CD4-positive, alpha-beta T cell treated with Interleukin-2 at 100 ng/mL for 4 hours (primary cell): Measurements from ENCODE around the gene TFF3.

Experiments used
- DNase-seq: peaks from one replicate; pipeline ENCODE4 v3.0.0-alpha.2; 2020; ENCODE audit warnings: low spot score

TFF3 gene

DNA sequence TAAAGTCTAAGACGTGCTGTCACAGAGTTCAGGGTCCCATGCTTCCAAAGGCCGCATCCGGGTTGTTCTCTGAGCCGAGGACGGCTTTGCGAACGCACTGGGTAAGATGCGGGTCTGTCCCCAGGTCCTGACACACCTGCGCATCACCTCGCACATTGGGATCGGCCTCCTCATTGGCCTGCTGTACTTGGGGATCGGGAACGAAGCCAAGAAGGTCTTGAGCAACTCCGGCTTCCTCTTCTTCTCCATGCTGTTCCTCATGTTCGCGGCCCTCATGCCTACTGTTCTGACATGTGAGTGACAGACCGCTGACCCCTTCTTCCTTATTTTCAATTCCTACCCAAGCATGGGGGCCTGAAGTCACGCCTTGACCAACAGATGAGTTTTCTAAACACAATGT lies 25.3 kb downstream of the TFF3 start:
- DNase-seq = no peak

DNA sequence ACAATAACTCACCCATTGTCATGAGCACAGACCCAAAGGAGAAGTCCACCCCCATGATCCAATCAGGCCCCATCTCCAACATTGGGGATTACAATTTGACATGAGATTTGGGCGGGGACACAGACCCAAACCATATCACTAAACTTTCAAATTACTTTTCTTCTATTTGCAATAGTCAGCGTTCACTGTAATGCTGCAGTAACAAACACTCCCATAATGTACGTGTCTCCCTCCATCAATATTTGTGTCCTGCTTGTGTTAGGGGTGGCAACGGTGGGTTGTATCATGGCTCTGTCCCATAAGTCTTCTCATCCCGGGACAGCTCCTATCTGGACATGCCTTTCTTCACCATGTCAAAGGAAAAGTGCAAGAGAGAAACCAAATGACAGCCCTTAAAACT lies 26.2 kb downstream of the TFF3 start:
- DNase-seq = no peak

DNA sequence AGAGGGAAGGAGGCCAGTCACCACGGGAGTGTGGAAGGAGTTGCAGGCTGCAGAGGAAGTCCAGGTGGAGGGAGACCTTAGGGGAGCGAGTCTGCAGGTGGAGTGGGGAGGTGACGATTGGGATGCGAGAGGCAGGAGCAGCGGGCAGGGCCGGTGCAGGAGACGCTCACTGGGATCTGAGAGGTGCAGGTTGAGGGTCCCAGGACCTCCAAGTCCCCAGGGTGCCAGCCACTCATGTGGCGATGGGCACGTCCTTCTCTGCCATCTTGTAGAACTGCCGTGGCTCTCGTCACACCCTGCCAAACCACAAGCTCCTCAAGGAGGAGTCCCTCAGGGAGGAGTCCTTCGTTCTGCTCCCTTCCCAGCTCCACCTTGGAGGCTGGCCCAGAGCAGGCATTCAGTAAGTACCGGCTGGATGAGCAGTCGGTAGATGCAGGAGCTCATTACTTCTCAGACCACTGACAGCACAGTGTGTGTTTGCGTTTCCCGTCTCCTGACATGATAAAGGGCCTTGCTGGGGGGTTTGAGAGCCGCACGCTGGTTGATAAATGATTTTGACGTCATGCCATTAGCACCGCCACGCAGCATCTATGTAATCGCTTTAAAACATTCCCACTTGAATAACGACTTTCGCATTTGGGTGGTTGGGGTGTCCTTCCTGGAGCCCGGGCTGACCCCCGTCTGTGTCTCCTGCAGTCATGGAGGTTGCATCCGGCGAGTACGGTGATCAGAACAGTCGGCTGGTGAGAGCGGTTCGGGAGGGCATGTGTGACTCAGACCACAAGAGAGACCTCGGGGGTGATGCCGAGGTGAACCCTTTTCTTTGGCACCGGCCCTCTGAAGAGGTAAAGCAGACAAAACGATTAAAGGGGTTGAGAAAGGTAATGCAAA lies 27.8 kb downstream of the TFF3 start:
- no peak for DNase-seq

DNA sequence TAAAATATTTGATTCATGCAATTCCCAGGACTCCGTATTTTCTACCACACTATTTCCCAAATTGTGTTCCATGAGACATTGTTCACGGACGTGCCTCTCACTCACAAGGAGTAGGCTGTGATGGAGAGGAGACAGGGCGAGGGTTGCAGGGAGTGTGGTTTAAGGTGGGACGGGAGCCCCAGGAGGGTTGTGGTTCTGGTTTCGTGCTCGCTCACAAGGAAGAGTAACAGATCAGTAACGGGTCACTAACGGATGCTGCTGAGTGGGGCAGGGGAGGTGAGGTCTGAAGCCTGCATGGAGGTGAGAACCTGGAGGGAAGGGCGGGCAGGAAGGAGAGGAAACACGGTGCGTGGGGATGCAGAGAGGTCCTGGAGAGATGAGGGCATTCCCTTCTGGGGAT lies 28.8 kb downstream of the TFF3 start:
- no peak for DNase-seq

DNA sequence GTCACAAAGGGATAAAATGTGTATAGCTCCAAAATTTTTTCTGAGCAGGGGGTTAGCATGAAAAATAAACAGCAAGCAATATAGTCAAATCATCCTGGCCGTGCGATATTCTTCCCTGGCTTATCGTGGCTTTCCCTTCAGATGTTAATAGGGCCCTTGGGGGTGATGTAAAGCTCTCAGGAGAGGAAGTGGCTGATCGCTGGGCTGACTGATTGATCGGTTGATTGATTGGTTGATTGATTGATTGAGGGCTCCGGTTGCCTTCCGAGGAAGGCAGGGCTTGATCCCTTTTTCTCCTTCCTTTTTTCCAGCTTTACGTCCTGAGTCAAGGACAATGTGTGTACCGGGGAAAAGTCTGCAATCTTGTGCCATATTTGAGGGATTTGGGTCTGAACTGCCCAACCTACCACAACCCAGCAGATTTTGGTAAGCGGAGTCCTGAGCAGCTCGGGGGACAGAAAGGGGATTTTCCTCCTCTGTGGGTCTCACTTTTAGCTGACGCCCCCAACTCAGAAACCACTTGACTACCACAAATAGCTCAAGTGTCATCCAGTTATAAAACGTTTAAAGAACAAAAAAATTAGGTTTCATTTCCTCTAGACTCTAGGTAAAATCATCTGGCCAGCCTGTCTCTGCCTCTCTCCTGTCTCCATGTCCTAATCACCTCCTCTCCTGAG lies 29.5 kb downstream of the TFF3 start:
- DNase-seq = no peak

DNA sequence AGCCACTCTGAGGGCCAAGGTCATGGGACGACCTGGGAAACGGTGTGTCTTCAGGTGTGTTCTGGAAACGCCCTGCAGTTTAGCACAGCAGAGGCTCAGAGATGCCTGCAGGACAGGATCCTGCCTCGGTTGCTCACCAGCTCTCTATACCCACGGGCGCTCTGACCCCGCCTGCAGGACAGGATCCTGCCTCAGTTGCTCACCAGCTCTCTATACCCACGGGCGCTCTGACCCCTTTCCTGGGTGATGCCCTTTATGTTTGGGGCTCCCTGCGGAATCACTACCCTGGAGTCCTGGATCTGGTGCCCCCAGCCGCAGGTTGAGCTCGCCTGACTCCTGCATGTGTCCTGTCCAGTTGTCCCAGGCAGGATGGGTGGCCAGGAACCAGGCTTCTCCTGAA lies 32.5 kb downstream of the TFF3 start:
- no peak for DNase-seq

DNA sequence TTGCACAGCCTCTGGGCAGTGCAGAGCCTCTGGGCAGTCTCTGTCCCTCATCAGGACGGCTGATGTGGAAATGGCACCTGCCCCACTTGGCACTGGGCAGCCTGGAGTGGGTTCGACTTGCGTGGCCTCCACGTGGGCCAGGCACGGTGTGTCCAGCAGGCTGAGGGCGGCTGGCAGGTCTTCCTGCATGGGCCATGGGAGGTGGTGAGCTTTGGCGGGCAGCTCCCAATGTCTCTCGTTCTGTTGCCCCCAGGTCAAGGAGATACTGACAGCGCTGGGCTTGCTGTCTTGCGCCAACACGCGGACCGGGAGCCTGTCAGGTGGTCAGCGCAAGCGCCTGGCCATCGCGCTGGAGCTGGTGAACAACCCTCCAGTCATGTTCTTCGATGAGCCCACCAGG lies 33.2 kb downstream of the TFF3 start:
- DNase-seq = no peak

DNA sequence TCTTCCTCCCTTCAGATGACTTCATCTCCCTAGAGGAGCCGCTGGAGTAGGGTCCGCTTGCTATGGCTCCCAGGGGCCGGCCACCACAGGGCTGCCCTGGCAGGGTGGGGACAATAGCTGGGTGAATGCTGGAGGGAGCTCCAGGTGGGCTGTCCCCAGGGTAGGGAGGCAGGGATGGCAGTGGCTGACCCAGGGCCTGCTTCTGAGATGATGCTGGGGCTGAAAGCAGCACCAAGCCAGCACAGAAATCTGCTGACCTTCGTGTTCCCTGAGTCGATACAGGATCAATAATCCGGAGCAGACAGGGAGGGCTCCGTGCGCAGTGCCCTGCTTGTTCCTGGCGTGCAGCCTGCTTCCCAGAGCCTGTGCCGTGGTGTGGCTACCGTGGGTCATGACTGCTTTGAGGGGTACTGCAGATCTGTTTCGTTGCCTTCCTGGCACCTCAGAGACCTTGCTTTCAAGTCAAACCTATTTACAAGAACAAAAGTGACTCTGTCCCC lies 34.0 kb downstream of the TFF3 start:
- no peak for DNase-seq

DNA sequence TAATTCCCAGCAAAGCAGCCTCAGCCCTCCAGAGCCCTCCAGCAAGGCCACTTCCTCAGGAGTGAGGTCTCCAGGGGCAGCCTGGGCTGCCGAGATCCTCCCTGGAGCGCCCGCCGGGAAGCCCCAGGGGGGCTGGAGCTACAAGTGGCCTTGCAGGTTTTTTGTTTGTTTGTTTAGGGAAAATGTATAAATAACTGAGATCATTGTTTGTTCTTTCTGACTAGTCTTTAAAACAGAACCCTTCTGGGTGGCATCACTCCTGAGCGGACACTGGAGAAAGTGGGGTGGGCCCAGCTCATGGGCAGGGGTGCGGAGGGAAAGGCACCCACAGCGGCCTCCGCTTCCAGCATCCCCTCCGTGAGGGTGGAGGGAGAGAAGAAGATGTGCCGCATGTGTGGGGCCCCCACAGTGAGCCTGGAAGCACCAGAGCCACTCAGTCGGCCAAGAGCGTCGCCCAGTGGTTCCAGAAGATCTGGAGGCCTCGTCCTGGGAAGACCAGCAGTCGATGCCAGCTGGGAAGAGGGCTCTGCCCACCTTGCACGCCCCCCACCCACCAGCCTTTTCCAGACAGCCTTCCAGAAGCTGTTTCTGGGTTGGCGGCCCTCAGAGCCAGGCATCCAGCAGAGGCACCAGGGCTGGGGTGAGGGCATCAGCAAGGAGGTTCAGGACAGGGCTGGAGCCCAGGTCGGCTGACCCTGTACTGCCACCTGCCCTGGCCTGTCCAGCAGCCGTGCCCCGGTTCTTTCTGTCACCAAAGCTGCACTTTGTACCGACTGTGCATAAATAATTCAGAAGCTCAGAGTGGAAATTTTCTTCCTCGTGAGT lies 34.6 kb downstream of the TFF3 start:
- DNase-seq = no peak

DNA sequence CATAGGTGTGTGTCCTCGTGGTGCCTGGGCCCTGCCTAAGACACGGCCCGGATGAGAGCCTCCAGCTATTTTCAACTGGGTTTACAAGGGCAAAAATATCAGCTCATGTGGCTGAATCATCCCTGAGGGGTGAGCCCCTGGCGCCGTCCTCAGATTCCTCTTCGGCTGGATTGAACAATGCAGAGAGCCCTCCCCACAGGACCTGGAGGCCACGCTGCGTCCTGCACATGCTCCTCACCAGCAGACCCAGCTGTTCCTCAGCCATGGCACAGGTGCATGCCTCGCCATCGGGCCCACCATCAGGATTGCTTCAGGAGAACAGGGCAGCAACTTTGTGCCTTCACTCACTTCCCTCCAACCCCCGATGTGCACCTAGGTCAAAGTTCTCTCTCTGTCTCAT lies 35.3 kb downstream of the TFF3 start:
- no peak for DNase-seq

DNA sequence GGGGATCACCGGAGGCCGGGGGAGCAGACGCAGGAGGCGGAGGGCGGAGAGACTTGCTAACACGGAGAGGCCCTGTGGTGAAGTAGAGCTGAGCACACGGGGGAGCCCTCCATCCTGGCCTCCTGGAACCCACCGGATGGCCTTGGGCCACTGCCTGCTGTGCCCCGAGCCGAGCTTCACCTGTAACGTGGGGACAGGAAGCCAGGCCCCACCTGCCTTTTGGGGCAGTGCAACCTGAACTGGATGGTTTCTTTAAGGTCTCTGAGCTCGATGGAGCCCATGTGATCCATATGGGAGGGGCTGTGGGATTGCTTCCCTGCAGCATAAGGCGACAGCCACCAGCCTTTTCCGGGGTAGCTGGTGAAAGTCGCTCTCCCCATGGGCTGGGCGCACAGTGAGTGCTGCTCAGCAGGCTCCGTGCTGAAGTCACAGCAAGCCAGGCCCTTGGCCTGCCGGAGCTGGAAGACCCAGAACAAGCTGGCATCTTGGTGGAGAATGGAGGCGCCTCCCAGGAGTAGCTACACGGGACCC lies 35.8 kb downstream of the TFF3 start:
- DNase-seq = no peak

DNA sequence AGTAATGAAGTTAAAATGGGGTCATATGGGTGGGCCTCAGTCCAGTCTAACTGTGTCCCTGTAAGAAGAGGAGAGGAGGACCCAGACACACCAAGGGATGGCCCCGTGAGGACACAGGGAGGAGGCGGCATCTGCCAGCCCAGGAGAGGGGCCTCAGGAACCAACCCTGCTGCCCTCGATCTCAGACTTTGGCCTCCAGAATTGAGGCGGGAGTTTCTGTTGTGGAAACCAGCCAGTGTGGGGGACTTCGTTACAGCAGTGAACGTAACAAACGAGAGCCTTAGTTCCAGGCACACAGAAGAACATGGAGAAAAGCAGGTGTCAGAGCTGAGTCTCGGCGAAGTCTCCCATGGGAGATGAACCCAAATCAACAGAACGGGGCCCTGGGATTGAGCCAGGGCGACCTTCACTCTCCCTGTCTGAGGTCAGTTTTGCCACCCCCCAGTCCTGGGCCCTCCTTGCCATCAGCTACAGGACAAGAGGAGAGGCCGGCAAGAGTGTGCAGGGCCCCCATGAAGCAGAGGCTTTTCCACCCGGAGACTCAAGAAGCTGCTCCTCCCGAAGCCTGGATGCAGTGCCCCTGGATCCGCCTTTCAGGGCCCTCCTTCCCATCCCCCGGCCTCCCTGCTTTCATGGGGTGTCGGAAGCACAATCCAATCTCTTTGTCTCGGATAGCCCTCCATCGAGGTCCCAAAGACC lies 36.6 kb downstream of the TFF3 start:
- DNase-seq = no peak

DNA sequence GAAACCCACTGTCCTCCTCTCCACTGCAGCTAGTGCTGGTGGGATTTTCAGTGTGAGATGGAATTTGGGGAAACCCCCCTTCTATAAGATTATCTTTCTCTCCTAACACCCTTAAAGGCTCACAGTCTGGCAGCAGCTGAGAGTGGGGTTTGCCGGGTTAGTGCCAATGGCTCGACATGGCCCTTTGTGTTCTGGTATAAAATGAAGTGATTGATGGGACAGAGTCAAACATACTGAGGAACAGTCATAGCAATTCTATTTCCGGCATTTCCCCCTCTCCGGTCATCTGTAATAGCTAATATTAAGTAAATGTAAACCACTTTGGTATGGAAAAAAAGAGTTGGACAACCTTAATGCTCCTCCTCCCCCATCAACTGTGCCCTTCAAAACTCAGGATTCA lies 37.6 kb downstream of the TFF3 start:
- DNase-seq = no peak

DNA sequence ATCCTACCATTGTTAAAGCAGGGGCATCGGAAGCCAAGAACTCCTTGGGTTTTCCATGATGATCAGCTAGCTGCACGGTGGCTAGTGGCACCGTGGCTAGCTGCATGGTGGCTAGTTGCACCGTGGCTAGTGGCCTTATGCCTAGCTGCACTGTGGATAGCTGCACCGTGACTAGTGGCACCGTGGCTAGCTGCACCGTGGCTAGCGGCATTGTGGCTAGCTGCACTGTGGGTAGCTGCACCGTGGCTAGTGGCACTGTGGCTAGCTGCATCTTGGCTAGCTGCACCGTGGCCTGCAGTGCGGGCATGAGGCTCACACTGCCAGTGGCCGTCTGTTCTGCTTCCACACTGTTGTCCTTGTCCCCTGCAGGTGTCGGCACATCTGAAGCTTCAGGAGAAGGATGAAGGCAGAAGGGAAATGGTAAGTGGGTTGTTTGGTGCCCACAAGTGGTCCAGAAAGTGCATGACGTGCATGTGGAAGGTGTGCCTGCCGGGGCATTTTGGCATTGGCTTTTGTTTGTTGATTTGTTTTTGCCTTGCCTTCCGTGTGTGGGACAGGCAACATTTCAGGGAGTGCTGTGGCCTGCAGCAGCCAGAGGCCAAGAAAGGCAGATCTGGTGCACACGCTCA lies 38.6 kb downstream of the TFF3 start:
- no peak for DNase-seq

DNA sequence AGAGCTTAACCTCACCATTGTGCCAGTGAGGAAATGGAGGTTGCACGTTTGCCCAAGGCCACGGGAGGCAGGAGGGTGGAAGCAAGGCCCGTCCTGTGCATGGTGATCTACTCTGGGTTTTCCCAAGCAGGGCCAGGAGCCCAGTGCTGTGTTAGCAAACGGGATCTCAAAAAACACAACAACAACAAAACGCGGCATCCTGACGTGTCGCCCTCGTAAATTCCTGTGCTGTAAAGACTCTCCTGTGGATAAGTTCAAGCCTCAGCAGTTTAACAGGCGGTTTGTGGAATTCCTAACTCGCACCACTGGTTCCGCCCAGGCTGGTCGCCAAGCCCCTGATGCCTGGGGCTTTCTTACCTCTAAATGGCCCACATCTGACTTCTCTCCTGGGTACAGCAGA lies 39.1 kb downstream of the TFF3 start:
- no peak for DNase-seq

DNA sequence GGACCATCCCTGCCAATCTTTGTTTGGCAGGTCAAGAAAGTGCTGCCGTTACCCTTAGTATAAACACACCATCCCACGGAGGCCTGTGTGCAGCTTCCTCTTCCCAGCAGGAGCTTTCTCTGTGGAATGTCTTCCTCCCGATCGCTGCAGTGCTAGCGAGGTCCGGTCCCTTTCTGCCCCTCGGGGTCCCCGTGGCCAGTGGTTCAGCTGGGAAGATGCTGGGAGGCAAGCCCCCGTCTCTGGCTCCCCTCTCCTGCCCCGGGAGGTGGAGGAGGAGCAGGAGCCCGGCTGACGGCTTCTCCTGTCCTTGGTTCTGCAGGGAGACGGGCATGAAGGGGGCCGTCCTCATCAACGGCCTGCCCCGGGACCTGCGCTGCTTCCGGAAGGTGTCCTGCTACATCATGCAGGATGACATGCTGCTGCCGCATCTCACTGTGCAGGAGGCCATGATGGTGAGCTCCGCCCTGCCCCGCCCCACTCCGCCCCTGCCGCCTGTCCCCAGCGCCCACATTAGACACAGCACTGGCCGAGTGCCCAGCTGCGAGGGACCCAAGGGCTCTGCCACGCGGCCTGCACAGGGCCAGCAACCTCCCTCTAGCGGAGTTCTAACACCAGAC lies 42.1 kb downstream of the TFF3 start:
- no peak for DNase-seq

DNA sequence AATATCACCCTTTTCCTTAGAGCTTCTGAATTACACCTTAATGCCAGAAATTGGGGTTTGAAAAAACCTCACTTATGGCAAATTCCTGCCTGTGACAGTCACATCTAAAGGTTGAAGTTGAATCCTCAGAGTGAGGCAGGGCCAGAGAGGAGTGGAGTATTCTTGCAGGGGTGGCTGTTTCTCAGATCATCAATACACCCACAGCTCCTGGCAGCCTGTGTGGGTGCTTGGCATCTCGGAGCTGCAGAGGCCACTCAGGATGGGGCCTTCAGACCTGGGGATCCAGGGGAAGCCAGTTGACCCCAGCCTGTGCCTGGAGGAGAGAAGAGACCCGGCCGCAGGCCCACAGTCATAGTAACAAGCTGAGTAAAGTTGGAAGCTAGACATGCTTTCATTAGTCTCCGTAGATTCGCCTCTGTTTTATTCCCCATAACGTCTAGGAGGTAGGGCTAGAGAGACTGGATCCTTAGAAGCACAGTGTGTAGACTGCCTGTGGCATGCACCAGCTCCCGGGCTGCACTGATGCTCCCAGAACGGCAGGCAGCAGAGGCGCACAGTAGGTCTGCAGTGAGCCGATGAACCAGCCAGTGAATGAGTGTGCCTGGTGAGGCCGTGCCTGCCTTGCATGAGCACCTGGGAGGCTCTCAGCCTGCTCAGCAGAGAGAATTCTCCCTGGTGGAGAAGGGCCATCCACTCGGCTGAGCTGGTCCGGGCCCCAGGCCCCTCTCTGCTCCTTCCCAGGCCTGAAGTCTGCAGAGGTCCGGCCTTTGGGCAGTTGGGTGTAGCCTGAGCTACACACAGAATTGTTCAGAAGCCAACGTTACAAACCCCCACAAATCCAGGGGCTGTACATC lies 42.9 kb downstream of the TFF3 start:
- DNase-seq = no peak

DNA sequence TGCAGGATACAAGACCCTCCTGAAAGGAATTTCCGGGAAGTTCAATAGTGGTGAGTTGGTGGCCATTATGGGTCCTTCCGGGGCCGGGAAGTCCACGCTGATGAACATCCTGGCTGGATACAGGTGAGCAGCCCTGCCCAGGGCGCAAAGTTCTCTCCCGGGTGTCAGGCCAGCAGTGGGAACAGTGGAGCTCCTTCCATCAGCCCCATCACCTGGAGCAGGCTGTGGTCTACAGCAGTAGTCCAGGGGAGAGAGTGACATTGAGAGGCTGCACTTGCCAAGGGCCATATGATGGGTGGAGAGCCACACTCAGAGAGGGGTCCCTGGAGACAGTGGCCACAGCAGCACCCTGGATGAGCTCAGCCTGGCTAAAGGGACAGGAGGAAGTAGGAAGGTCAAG lies 44.1 kb downstream of the TFF3 start:
- no peak for DNase-seq

DNA sequence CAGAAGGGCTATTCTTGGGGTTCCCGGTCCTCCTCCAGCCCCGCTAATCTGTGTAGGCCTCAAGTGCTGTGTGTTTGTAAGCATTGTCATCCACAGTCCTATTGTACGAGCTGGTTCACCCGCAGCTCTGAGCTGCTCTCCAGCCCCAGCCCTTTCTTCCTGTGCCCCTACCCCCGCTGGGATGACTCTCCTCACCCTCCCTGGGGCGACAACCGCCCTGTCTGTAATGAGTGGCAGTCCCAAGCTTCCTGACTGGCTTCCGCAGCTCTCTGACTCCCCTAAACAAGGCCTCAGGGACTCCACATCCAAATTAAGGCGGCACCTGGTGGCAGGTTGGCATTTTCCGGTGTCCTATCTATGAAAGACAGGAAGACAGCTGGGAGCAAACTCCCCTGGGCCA lies 45.8 kb downstream of the TFF3 start:
- DNase-seq = no peak
